CD4-positive, alpha-beta T cell treated with Interleukin-1 beta for 1 hour (primary cell): ENCODE results near the gene CR1L.
"Not testable (repeated sequence)": the region's sequence is repeated elsewhere in the genome, so short reads cannot be mapped to it uniquely, and the experiment has no call there.

Source experiments
- DNase-seq, 2 donors: peaks; one replicate each; pipeline ENCODE4 v3.0.0-alpha.2; 2020 to 2022

CR1L gene

GRCh38 chr1:207646944-207647579 lies 2.1 kb downstream of the CR1L start:
- no peak for DNase-seq

DNA sequence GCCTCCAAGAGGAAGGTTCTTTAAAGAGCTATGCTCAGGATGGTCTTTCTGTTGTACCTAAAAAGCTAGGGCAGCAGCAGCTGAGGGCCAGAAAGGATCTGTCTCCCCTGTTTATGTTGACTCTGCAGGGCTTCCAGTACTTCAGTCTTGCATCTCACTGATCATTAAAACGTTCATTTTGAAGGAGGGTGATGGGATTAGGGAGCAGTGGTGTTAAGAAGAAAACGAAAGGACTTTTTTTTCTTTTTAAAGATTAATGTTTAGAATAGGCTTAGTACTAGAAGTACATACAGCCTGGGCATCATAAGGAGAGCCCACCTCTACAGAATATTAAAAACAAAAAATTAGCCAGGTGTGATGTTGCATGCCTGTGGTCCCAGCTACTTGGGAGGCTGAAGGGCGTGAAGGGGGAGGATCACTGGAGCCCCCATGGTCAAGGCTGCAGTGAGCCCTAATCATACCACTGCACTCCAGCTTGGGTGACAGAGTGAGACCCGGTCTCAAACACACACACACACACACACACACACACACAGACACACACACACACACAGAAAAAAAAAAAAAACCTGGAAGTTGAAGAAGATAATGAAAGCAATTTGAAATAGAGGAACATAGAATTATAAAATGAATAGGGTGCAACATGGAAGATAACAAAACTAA lies 2.9 kb downstream of the CR1L start:
- no peak for DNase-seq

- DNase-seq: no peak
Measured at GRCh38 chr1:207648334-207649209, 3.6 kb downstream of the CR1L start.

DNA sequence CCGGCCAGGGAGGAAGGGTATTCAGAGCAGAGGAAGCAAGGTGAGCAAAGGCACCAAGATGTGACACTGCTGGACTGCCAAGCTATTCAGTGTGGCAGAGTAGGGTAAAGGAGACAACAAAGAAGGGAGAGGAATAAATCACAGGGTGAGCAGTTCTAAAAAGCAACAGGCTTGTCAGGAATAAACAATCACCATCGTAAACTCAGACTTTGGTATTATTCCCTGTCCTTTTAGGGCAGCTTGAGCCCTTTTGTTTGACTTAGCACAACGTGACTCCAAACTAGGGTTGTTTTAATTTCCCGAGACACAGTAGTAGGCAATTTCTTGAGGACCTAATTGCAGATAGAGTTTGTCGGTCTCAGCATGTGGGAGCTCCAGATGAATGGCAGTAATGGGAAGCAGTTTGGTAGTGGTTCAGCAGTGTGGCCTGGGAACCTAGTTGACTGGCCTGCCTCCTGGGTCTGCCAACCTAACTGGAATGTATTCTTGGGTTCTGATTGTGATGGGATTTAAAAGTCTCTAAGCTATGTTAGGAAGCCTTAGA lies 4.3 kb downstream of the CR1L start:
- DNase-seq: no peak

GRCh38 chr1:207649865-207650580 lies 5.1 kb downstream of the CR1L start:
- DNase-seq: no peak

DNA sequence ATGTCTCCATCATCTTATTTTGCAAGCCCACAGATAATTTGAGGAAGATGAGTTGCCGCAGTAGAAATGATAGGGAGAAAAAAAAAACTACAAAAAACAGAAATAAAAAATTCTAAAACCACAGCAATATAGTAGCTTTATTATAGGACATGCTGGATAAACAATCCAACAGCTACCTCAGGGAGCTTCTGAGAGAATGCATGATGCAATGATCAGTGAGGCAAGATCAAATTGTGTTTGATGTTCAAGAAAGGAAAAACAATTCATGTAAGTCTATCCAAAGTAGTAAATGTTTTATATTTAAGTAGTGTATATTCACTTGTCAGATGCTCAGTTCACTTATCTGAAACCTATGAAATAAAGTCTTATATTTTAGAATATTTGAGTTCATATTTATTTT lies 6.7 kb downstream of the CR1L start:
- DNase-seq: no peak

GRCh38 chr1:207654320-207654719 lies 9.4 kb downstream of the CR1L start:
- DNase-seq: no peak

DNA sequence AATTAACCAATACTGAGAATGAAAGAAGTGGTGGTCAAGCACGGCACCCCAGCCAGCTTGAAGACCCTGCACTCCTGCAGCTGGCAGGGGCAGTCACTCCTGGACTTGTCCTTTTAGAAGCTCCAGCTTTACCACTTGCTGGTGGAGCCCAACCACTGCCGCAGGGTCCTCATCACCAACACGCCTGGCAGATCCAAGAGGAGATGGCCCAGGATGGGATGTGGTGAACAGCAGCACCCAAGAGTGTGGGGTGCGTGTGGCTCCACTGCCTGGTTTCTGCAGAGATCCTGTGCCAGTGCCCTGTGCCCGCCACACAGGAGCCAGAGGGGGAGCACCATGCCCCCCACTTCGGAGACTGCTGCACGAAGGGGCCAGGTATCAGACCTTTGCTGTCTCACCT lies 13.5 kb downstream of the CR1L start:
- DNase-seq: no peak

DNA sequence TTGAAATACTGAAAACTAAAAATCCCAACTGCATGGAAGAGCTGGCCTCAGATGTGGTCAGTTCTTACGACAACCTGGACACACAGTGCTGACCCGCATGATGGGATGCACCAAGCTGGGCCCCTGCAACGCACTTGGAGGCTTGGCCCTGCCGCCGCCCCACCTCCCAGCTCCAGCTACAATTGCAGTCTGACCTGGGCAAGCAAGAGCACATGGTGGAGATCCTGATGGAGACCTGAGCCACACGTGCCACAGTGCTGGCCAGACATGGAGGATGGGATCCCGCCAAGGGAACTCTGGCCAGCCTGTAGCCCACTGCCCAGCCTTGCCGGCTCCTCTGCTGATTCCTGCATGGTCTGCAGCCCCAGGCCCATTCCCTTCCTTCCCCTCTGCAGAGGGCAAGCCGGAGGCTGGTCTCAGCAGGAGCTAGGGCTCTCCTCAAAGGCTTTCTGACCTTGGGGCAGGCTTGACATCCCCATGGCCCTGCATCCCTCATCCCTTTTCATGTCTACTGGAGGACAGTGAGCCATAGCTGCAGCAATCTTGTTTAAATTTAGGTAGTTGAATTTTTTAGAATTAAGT lies 14.1 kb downstream of the CR1L start:
- DNase-seq: no peak

- no peak for DNase-seq
Measured at GRCh38 chr1:207659545-207660153, 14.7 kb downstream of the CR1L start.

DNA sequence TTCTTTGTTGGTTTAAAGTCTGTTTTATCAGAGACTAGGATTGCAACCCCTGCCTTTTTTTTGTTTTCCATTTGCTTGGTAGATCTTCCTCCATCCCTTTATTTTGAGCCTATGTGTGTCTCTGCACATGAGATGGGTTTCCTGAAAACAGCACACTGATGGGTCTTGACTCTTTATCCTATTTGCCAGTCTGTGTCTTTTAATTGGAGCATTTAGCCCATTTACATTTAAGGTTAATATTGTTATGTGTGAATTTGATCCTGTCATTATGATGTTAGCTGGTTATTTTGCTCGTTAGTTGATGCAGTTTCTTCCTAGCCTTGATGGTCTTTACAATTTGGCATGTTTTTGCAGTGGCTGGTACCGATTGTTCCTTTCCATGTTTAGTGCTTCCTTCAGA lies 16.5 kb downstream of the CR1L start:
- not testable (repeated sequence) for DNase-seq

GRCh38 chr1:207666342-207666741 lies 21.4 kb downstream of the CR1L start:
- DNase-seq: no peak

GRCh38 chr1:207669528-207670009 lies 24.6 kb downstream of the CR1L start:
- DNase-seq: no peak

DNA sequence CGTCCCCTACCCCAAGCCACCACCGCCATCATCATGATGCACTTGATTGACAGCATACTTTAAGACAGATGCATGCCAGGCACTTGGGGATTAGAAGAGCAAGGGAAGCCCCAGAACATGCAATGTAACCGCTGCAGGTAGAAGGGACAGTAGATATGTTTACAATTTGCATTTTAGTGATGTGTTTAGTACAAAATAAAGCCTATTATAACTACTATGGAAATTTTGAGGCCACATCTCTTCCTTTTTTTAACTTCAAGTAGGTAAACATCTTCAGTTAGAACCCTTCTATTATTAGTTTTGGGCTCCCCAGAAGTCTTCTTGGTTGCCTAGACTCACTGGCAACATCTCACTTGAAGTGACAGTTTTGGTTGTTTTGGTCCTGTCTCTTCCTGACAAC lies 25.3 kb downstream of the CR1L start:
- no peak for DNase-seq

GRCh38 chr1:207670997-207671396 lies 26.1 kb downstream of the CR1L start:
- DNase-seq: no peak

- DNase-seq: no peak
Measured at GRCh38 chr1:207672522-207673130, 27.7 kb downstream of the CR1L start.

DNA sequence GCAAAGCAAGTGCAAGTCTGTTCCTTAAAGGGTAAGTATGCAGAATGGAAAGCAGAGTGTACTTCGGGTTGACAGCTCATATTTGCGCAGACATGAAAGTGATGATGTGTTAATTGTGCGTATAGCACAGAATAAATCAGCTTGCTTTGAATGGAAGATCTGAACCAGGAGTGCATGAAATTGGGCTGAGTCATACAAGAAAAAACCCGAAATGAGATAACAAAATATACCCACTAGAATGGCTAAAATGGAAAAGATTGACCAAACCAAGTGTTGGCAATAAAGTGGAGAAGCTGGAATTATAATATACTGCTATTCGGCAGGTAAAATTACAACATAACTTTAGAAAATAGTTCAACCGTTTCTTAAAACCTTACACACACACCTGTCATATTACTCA lies 28.5 kb downstream of the CR1L start:
- DNase-seq: no peak

- no peak for DNase-seq
Measured at GRCh38 chr1:207676153-207676552, 31.2 kb downstream of the CR1L start.

- DNase-seq: not testable (repeated sequence)
Measured at GRCh38 chr1:207680590-207681388, 35.9 kb downstream of the CR1L start.

DNA sequence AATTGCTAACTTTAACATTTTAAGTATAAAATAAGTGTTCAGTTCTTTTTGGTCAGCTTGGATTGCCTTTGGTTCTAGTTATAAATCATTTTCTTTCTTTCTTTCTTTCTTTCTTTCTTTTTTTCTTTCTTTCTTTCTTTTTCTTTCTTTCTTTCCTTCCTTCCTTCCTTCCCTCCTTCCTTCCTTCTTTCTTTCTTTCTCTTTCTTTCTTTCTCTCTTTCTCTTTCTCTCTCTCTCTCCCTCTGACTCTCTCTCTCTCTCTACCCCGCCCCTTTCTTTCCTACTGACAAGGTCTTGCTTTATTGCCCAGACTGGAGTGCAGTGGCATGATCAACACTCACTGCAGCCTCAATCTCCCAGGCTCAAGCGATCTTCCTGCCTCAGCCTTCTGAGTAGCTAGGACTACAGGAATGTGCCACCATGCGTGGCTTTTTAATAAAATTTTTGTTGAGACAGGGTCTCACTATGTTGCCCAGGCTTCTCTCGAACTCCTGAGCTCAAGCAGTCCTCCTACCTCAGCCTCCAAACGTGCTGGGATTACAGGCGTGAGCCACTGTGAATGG lies 38.0 kb downstream of the CR1L start:
- DNase-seq: not testable (repeated sequence)
